Natural killer cell (primary cell): Measurements from ENCODE around the gene ZCCHC14. TPM values are rescaled to one million over a fixed set of nuclear protein-coding genes. Genes with fewer than 3 reads are reported as not detected.

Experiments used
- ATAC-seq, 3 donors: fragments of 150-1000 bp in 2 of 3; fragments of 200-7000 bp in 1 of 3; cut with Tn5 transposase; 1 replicate in 1 of 3; 2 replicates in 2 of 3; pipeline ENCODE4 v1.10.0; 2021; ENCODE audit warnings: mild to moderate bottlenecking in 2 of 3, moderate library complexity in 2 of 3
- DNase-seq, 2 donors: peaks; one replicate each; pipeline versions ENCODE4 v3.0.0 to v3.0.0-alpha.2; 2013 to 2021; ENCODE audit warnings: mixed read lengths in 1 of 2
- H3K27ac ChIP-seq: one replicate; pipeline ENCODE4 v1.5.1; 2013; ENCODE audit warnings: mild to moderate bottlenecking, low read length
- H3K27me3 ChIP-seq: one replicate; pipeline ENCODE4 v1.6.1; 2013; ENCODE audit warnings: low read length; ENCODE audit not compliant: control insufficient read depth, insufficient read depth
- H3K36me3 ChIP-seq: one replicate; pipeline ENCODE4 v1.6.1; 2013; ENCODE audit warnings: low read length; ENCODE audit not compliant: control insufficient read depth, insufficient read depth
- H3K4me1 ChIP-seq: one replicate; pipeline ENCODE4 v1.6.1; 2013; ENCODE audit warnings: low read length; ENCODE audit not compliant: control insufficient read depth, insufficient read depth
- H3K4me3 ChIP-seq: one replicate; pipeline ENCODE4 v1.5.1; 2013; ENCODE audit warnings: low read length
- H3K9me3 ChIP-seq: one replicate; pipeline ENCODE4 v1.6.1; 2013; ENCODE audit warnings: low read length; ENCODE audit not compliant: control insufficient read depth, insufficient read depth
- H3K27ac Mint-ChIP-seq, 2 donors: one replicate each; pipeline ENCODE4 v1.8.0; 2022; ENCODE audit warnings: mild to moderate bottlenecking in 2 of 2, mixed read lengths in 2 of 2, moderate library complexity in 1 of 2
- H3K27me3 Mint-ChIP-seq, 2 donors: one replicate each; pipeline ENCODE4 v1.8.0; 2022; ENCODE audit warnings: low read depth in 2 of 2, mixed read lengths in 2 of 2
- H3K36me3 Mint-ChIP-seq: one replicate; pipeline ENCODE4 v1.8.0; 2022; ENCODE audit warnings: mixed read lengths
- H3K4me1 Mint-ChIP-seq, 2 donors: one replicate each; pipeline ENCODE4 v1.8.0; 2022; ENCODE audit warnings: mixed read lengths in 2 of 2
- H3K4me3 Mint-ChIP-seq: one replicate; pipeline ENCODE4 v1.8.0; 2022; ENCODE audit warnings: mild to moderate bottlenecking, moderate library complexity, mixed read lengths
- H3K9me3 Mint-ChIP-seq, 2 donors: one replicate each; pipeline ENCODE4 v1.8.0; 2022; ENCODE audit warnings: mixed read lengths in 2 of 2
- CTCF ChIP-seq: fragments of 200-600 bp; IDR thresholded peaks from one replicate; pipeline ENCODE4 v1.8.0; 2022; ENCODE audit warnings: antibody characterized with exemption
- WGBS: methylation state at CpG from one replicate; pipeline ENCODE4 v1.1.7; 2013; ENCODE audit warnings: missing lambda C conversion rate; ENCODE audit not compliant: insufficient coverage; 5-methylcytosine and 5-hydroxymethylcytosine counted together
- intact Hi-C: fragments of 100-400 bp; cut with micrococcal nuclease; formaldehyde crosslinking; loops from one replicate; pipeline ENCODE4 v1.14.2; 2022
- total RNA-seq, 4 donors: library from RNA; stranded (reverse); fragments of 120-200 nt in 1 of 4; gene quantifications; one replicate each; pipeline versions ENCODE4 v1.2.3 to v1.2.4, GENCODE V29; 2013 to 2022

Gene ZCCHC14
- total RNA-seq, 3 donors from 2014 or later (not counting 1 experiment from before 2014, with no cell fraction given): 12.2 to 20.9 (median 19.2) TPM

GRCh38 chr16:87457709-87458423 lies 35.0 kb downstream of the ZCCHC14 start:
- Mint-ChIP-seq H3K4me1 (peaks cover 9 to 13% of the 10 kb centered on the region in 2 donors), H3K9me3 (no peaks in the 10 kb centered on the region), H3K27me3 (no peaks in the 10 kb centered on the region), H3K36me3 (peaks cover 10% of the 10 kb centered on the region), H3K4me3 (no peak overlapping the region), H3K27ac (no peak overlapping the region)
- no peak for TF ChIP-seq CTCF
- Histone ChIP-seq H3K4me1 (peaks cover 5% of the 10 kb centered on the region), H3K4me3 (no peak overlapping the region), H3K9me3 (no peaks in the 10 kb centered on the region), H3K27me3 (no peaks in the 10 kb centered on the region), H3K27ac (no peak overlapping the region), H3K36me3 (peaks cover 9% of the 10 kb centered on the region)
- 88% methylated on average over 22 of the region's 22 CpGs for WGBS
- intact Hi-C loops: no loop called here
- ATAC-seq (no peak), DNase-seq (no peak)

- H3K4me3 ChIP-seq: no peak overlapping the region
- H3K36me3 ChIP-seq: peaks cover 12% of the 10 kb centered on the region
- no peaks in the 10 kb centered on the region for H3K9me3 ChIP-seq
- peaks cover 5% of the 10 kb centered on the region for H3K4me1 ChIP-seq
- Mint-ChIP-seq H3K27me3 (no peaks in the 10 kb centered on the region), H3K4me3 (no peak overlapping the region), H3K36me3 (peaks cover 10% of the 10 kb centered on the region), H3K4me1 (peaks cover 15 to 18% of the 10 kb centered on the region in 2 donors), H3K9me3 (no peaks in the 10 kb centered on the region), H3K27ac (no peak overlapping the region)
- DNase-seq: no peak
- no peaks in the 10 kb centered on the region for H3K27me3 ChIP-seq
- intact Hi-C loops: no loop called here
- no peak overlapping the region for H3K27ac ChIP-seq
- no peak for ATAC-seq
- WGBS: 85% methylated on average over 4 of the region's 4 CpGs
- no peak for TF ChIP-seq CTCF
Measured at GRCh38 chr16:87457061-87457611, 35.7 kb downstream of the ZCCHC14 start.

- H3K4me1 ChIP-seq: no peaks in the 10 kb centered on the region
- Mint-ChIP-seq H3K27me3 (no peaks in the 10 kb centered on the region), H3K36me3 (peaks cover 10% of the 10 kb centered on the region), H3K4me3 (no peak overlapping the region), H3K27ac (no peak overlapping the region), H3K4me1 (peaks cover 12 to 14% of the 10 kb centered on the region in 2 donors), H3K9me3 (no peaks in the 10 kb centered on the region)
- WGBS: 100% methylated on average over 2 of the region's 3 CpGs
- intact Hi-C loops: no loop called here
- H3K4me3 ChIP-seq: no peak overlapping the region
- no peak overlapping the region for H3K27ac ChIP-seq
- H3K36me3 ChIP-seq: peaks cover 12% of the 10 kb centered on the region
- TF ChIP-seq CTCF: no peak
- H3K9me3 ChIP-seq: no peaks in the 10 kb centered on the region
- ATAC-seq: no peak
- no peaks in the 10 kb centered on the region for H3K27me3 ChIP-seq
- no peak for DNase-seq
Measured at GRCh38 chr16:87454391-87454790, 38.4 kb downstream of the ZCCHC14 start.
